B cell (primary cell): ENCODE results near the gene RAI1.

ENCODE experiments used
- CTCF ChIP-seq: fragments of 200-600 bp; IDR thresholded peaks from one replicate; pipeline ENCODE4 v1.8.0; 2022; ENCODE audit warnings: antibody characterized with exemption, mild to moderate bottlenecking
- EZH2 ChIP-seq: IDR thresholded peaks from 2 replicates; pipeline ENCODE4 v1.6.1; 2012; ENCODE audit warnings: borderline replicate concordance, low read depth, mild to moderate bottlenecking, moderate library complexity, low read length; ENCODE audit not compliant: insufficient read depth, poor library complexity, severe bottlenecking

- TF ChIP-seq CTCF (no peak), EZH2 (no peak)
Observed at GRCh38 chr17:17745476-17746455, 64.5 kb downstream of the RAI1 start.
